ENCODE results near the gene UXS1. TPM values are rescaled to one million over a fixed set of nuclear protein-coding genes. Genes with fewer than 3 reads are reported as not detected.
"Not testable (repeated sequence)": the region's sequence is repeated elsewhere in the genome, so short reads cannot be mapped to it uniquely, and the experiment has no call there.

Gene UXS1
- total RNA-seq, 2 donors from 2014 or later, result 25.7 to 27.6 TPM

- intact Hi-C loops (cut with DNase I), result no loop called here
- peak in 1 of 2 donors; percentile 44 for ATAC-seq
Measured at GRCh38 chr2:106143495-106144215, 50.4 kb downstream of the UXS1 start.

GRCh38 chr2:106142683-106143082, 51.4 kb downstream of the UXS1 start:
- intact Hi-C loops (cut with DNase I), result no loop called here
- ATAC-seq (no peak), DNase-seq (no peak)

More at GRCh38 chr2:106143495-106144215, 50.4 kb downstream of the UXS1 start:
- DNase-seq, result no peak

GRCh38 chr2:106140913-106141312, 53.2 kb downstream of the UXS1 start:
- intact Hi-C loops (cut with DNase I), result no loop called here
- DNase-seq (no peak), ATAC-seq (no peak)

GRCh38 chr2:106140113-106140512, 54.0 kb downstream of the UXS1 start:
- intact Hi-C loops (cut with DNase I), result no loop called here
- DNase-seq (no peak), ATAC-seq (no peak)

- DNase-seq (no peak), ATAC-seq (no peak)
- intact Hi-C loops (cut with DNase I), result no loop called here
Measured at GRCh38 chr2:106139238-106139935, 54.7 kb downstream of the UXS1 start.

- intact Hi-C loops (cut with DNase I), result no loop called here
- ATAC-seq, result no peak
- no peak for DNase-seq
Measured at GRCh38 chr2:106138543-106139237, 55.4 kb downstream of the UXS1 start.

- intact Hi-C loops (cut with DNase I), result no loop called here
- no peak for DNase-seq
- peak in 1 of 2 donors; percentile 41 for ATAC-seq
Measured at GRCh38 chr2:106137731-106138521, 56.2 kb downstream of the UXS1 start.

GRCh38 chr2:106131192-106131591, 62.9 kb downstream of the UXS1 start:
- DNase-seq; intact Hi-C loops (cut with DNase I); ATAC-seq: not testable (repeated sequence)

- intact Hi-C loops (cut with DNase I), result no loop called here
- ATAC-seq (peak in 1 of 2 donors; percentile 30), DNase-seq (no peak)
Measured at GRCh38 chr2:106130251-106130998, 63.7 kb downstream of the UXS1 start.

- intact Hi-C loops (cut with DNase I), result no loop called here
- ATAC-seq (no peak), DNase-seq (no peak)
Measured at GRCh38 chr2:106129592-106129991, 64.5 kb downstream of the UXS1 start.

- intact Hi-C loops (cut with DNase I), result no loop called here
- ATAC-seq (no peak), DNase-seq (no peak)
Measured at GRCh38 chr2:106129150-106129549, 65.0 kb downstream of the UXS1 start.

- intact Hi-C loops (cut with DNase I), result no loop called here
- ATAC-seq (no peak), DNase-seq (no peak)
Measured at GRCh38 chr2:106127776-106128268, 66.3 kb downstream of the UXS1 start.

- DNase-seq (no peak), ATAC-seq (no peak)
- intact Hi-C loops (cut with DNase I), result no loop called here
Measured at GRCh38 chr2:106127282-106127771, 66.8 kb downstream of the UXS1 start.

GRCh38 chr2:106126705-106127281, 67.3 kb downstream of the UXS1 start:
- ATAC-seq, result no peak

GRCh38 chr2:106126295-106126694, 67.8 kb downstream of the UXS1 start:
- ATAC-seq (no peak), DNase-seq (no peak)
- intact Hi-C loops (cut with DNase I), result no loop called here

More at GRCh38 chr2:106126705-106127281, 67.3 kb downstream of the UXS1 start:
- intact Hi-C loops (cut with DNase I), result no loop called here
- no peak for DNase-seq

GRCh38 chr2:106124905-106125549, 69.1 kb downstream of the UXS1 start:
- DNase-seq, result no peak
- ATAC-seq, result no peak
- intact Hi-C loops (cut with DNase I), result no loop called here

GRCh38 chr2:106124106-106124756, 69.9 kb downstream of the UXS1 start:
- DNase-seq, result no peak
- ATAC-seq, result no peak
- intact Hi-C loops (cut with DNase I), result no loop called here

Data from left cardiac atrium (tissue), 4 donors.